Measurements from ENCODE around the gene IQSEC1. TPM values are rescaled to one million over a fixed set of nuclear protein-coding genes. Genes with fewer than 3 reads are reported as not detected.

IQSEC1 gene
- total RNA-seq, 1 donor from 2014 or later = 41.7 TPM

GRCh38 chr3:12972781-12973702, 100.2 kb downstream of the IQSEC1 start:
- Mint-ChIP-seq H3K27me3 (ENCODE audit: low read depth) (peaks cover 1% of the 10 kb centered on the region), H3K4me1 (peaks cover 19% of the 10 kb centered on the region), H3K36me3 (no peaks in the 10 kb centered on the region), H3K9me3 (no peaks in the 10 kb centered on the region), H3K27ac (no peak overlapping the region), H3K4me3 (no peak overlapping the region)
- no peak for DNase-seq (ENCODE audit: low spot score in 2 of 2, unreplicated experiment in 2 of 2)
- TF ChIP-seq CTCF (IDR thresholded peaks at IDR 0.05; ENCODE audit: unreplicated experiment) = no peak

GRCh38 chr3:12972043-12972442, 101.2 kb downstream of the IQSEC1 start:
- Mint-ChIP-seq H3K4me1 (peaks cover 14% of the 10 kb centered on the region), H3K27me3 (ENCODE audit: low read depth) (peaks cover 1% of the 10 kb centered on the region), H3K36me3 (no peaks in the 10 kb centered on the region), H3K9me3 (no peaks in the 10 kb centered on the region), H3K27ac (no peak overlapping the region), H3K4me3 (no peak overlapping the region)
- no peak for TF ChIP-seq CTCF (IDR thresholded peaks at IDR 0.05; ENCODE audit: unreplicated experiment)
- DNase-seq (ENCODE audit: low spot score in 2 of 2, unreplicated experiment in 2 of 2) = no peak

GRCh38 chr3:12970684-12971083, 102.5 kb downstream of the IQSEC1 start:
- H3K27me3 Mint-ChIP-seq (ENCODE audit: low read depth) = no peaks in the 10 kb centered on the region
- no peak for DNase-seq (ENCODE audit: low spot score in 2 of 2, unreplicated experiment in 2 of 2)
- H3K27ac Mint-ChIP-seq = no peak overlapping the region
- TF ChIP-seq CTCF (IDR thresholded peaks at IDR 0.05; ENCODE audit: unreplicated experiment) = no peak
- no peaks in the 10 kb centered on the region for H3K9me3 Mint-ChIP-seq
- peaks cover 28% of the 10 kb centered on the region for H3K4me1 Mint-ChIP-seq
- H3K4me3 Mint-ChIP-seq = no peak overlapping the region
- no peaks in the 10 kb centered on the region for H3K36me3 Mint-ChIP-seq

- H3K4me1 Mint-ChIP-seq = peaks cover 36% of the 10 kb centered on the region
These were observed 103.7 kb downstream of the IQSEC1 start for GRCh38 chr3:12969486-12969885.

GRCh38 chr3:12968541-12968940, 104.7 kb downstream of the IQSEC1 start:
- no peak for TF ChIP-seq CTCF (IDR thresholded peaks at IDR 0.05; ENCODE audit: unreplicated experiment)
- no peak for DNase-seq (ENCODE audit: low spot score in 2 of 2, unreplicated experiment in 2 of 2)
- no peaks in the 10 kb centered on the region for H3K36me3 Mint-ChIP-seq
- H3K9me3 Mint-ChIP-seq = no peaks in the 10 kb centered on the region
- no peak overlapping the region for H3K27ac Mint-ChIP-seq
- peaks cover 42% of the 10 kb centered on the region for H3K4me1 Mint-ChIP-seq
- H3K27me3 Mint-ChIP-seq (ENCODE audit: low read depth) = no peaks in the 10 kb centered on the region
- peak overlapping the region; percentile 71 for H3K4me3 Mint-ChIP-seq

More at GRCh38 chr3:12969486-12969885, 103.7 kb downstream of the IQSEC1 start:
- Mint-ChIP-seq H3K36me3 (no peaks in the 10 kb centered on the region), H3K4me3 (no peak overlapping the region), H3K27me3 (ENCODE audit: low read depth) (no peaks in the 10 kb centered on the region), H3K9me3 (no peaks in the 10 kb centered on the region), H3K27ac (no peak overlapping the region)
- TF ChIP-seq CTCF (IDR thresholded peaks at IDR 0.05; ENCODE audit: unreplicated experiment) = no peak
- no peak for DNase-seq (ENCODE audit: low spot score in 2 of 2, unreplicated experiment in 2 of 2)

All from mesothelial cell of epicardium (in vitro differentiated cells).